Measurements from ENCODE around the gene SPINK2. TPM values are rescaled to one million over a fixed set of nuclear protein-coding genes. Genes with fewer than 3 reads are reported as not detected.

The SPINK2 gene
- not detected for total RNA-seq

GRCh38 chr4:56821381-56822243, at the start of gene SPINK2:
Gene SPINK2, minus strand, starts transcription at chr4:56821701. Its CDS starts 39 bp downstream, at chr4:56821662.
- peak; percentile 61 for DNase-seq

GRCh38 chr4:56870946-56871345, 49.4 kb upstream of the SPINK2 start:
- DNase-seq, result no peak

GRCh38 chr4:56863441-56864139, 42.1 kb upstream of the SPINK2 start:
- DNase-seq, result no peak

GRCh38 chr4:56861360-56861759, 39.9 kb upstream of the SPINK2 start:
- DNase-seq, result no peak

GRCh38 chr4:56860781-56861180, 39.3 kb upstream of the SPINK2 start:
- no peak for DNase-seq

GRCh38 chr4:56859841-56860240, 38.3 kb upstream of the SPINK2 start:
- no peak for DNase-seq

GRCh38 chr4:56857601-56858309, 36.3 kb upstream of the SPINK2 start:
- DNase-seq, result no peak

GRCh38 chr4:56856656-56857055, 35.2 kb upstream of the SPINK2 start:
- no peak for DNase-seq

GRCh38 chr4:56850910-56851309, 29.4 kb upstream of the SPINK2 start:
- DNase-seq, result no peak

GRCh38 chr4:56844802-56845580, 23.5 kb upstream of the SPINK2 start:
- no peak for DNase-seq

GRCh38 chr4:56843421-56843899, 22.0 kb upstream of the SPINK2 start:
- no peak for DNase-seq

GRCh38 chr4:56840559-56840958, 19.1 kb upstream of the SPINK2 start:
- no peak for DNase-seq

GRCh38 chr4:56828784-56829535, 7.5 kb upstream of the SPINK2 start:
- no peak for DNase-seq

- no peak for DNase-seq
These were observed 2.6 kb upstream of the SPINK2 start for GRCh38 chr4:56823933-56824600.

- no peak for DNase-seq
These were observed 2.7 kb downstream of the SPINK2 start for GRCh38 chr4:56818797-56819196.

- no peak for DNase-seq
These were observed 3.5 kb downstream of the SPINK2 start for GRCh38 chr4:56817840-56818491.

GRCh38 chr4:56806666-56807065, 14.8 kb downstream of the SPINK2 start:
- no peak for DNase-seq

GRCh38 chr4:56804551-56804950, 16.9 kb downstream of the SPINK2 start:
- DNase-seq, result no peak

GRCh38 chr4:56803471-56803870, 18.0 kb downstream of the SPINK2 start:
- no peak for DNase-seq

Data from effector CD4-positive, alpha-beta T cell (primary cell).